Tibial nerve (tissue), 4 donors: ENCODE results near the gene TTN.

Source experiments
- EP300 ChIP-seq, 2 donors: sonication (generic); formaldehyde crosslinking; IDR thresholded peaks; one replicate each; pipeline ENCODE4 v1.6.1; 2017; ENCODE audit warnings: antibody characterized with exemption in 2 of 2, mild to moderate bottlenecking in 1 of 2
- POLR2A ChIP-seq, 2 donors: fragments of 450-650 bp; IDR thresholded peaks; one replicate each; pipeline ENCODE4 v1.6.1; 2017; ENCODE audit warnings: antibody characterized with exemption in 2 of 2, mild to moderate bottlenecking in 2 of 2, moderate library complexity in 2 of 2
- TF ChIP-seq, protein P1 (sequence below), 5 experiments: fragments of 200-600 bp in 3 of 5; fragments of 450-650 bp in 2 of 5; sonication (generic) in 3 of 5; IDR thresholded peaks; one replicate each; pipeline ENCODE4 v1.5.1; 2016 to 2019; ENCODE audit warnings: antibody characterized with exemption in 5 of 5, mild to moderate bottlenecking in 3 of 5, moderate library complexity in 2 of 5

DNA sequence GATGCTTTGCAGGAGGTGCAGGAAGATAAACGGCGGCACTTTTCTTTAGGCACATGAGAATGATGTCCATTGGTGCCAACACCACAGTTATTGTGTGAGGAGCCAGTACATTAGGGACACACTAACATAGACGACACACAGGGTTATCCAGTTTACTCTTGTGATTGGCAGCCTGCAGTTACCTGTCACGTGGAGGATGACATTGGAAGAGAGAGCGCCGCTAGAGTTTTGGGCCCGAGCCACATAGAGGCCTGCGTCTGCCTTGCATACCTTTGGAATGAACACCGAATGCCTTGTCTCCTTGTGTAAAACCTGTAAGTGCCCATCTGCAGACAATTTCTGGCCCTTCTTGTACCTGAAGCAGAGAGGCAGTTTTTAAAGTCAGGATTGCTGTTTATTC lies 26.9 kb upstream of the TTN start:
- no peak for TF ChIP-seq EP300 (IDR thresholded peaks at IDR 0.05)
- TF ChIP-seq, protein P1, sequence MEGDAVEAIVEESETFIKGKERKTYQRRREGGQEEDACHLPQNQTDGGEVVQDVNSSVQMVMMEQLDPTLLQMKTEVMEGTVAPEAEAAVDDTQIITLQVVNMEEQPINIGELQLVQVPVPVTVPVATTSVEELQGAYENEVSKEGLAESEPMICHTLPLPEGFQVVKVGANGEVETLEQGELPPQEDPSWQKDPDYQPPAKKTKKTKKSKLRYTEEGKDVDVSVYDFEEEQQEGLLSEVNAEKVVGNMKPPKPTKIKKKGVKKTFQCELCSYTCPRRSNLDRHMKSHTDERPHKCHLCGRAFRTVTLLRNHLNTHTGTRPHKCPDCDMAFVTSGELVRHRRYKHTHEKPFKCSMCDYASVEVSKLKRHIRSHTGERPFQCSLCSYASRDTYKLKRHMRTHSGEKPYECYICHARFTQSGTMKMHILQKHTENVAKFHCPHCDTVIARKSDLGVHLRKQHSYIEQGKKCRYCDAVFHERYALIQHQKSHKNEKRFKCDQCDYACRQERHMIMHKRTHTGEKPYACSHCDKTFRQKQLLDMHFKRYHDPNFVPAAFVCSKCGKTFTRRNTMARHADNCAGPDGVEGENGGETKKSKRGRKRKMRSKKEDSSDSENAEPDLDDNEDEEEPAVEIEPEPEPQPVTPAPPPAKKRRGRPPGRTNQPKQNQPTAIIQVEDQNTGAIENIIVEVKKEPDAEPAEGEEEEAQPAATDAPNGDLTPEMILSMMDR (IDR thresholded peaks at IDR 0.05) = no peak
- no peak for TF ChIP-seq POLR2A (IDR thresholded peaks at IDR 0.05)
